Peyer's patch (tissue), 4 donors: ENCODE data around the gene PHTF1.

ENCODE experiments used
- POLR2A ChIP-seq, 2 donors: fragments of 450-650 bp; IDR thresholded peaks; one replicate each; pipeline ENCODE4 v1.5.1; 2017; ENCODE audit warnings: antibody characterized with exemption in 2 of 2, mild to moderate bottlenecking in 2 of 2, moderate library complexity in 2 of 2
- TF ChIP-seq, protein P1 (sequence below), 6 experiments: fragments of 450-650 bp in 4 of 6; fragments of 200-600 bp in 2 of 6; sonication (generic) in 1 of 6; IDR thresholded peaks; one replicate each; pipeline ENCODE4 v1.5.1; 2017 to 2019; ENCODE audit warnings: antibody characterized with exemption in 6 of 6, mild to moderate bottlenecking in 3 of 6, moderate library complexity in 1 of 6

DNA sequence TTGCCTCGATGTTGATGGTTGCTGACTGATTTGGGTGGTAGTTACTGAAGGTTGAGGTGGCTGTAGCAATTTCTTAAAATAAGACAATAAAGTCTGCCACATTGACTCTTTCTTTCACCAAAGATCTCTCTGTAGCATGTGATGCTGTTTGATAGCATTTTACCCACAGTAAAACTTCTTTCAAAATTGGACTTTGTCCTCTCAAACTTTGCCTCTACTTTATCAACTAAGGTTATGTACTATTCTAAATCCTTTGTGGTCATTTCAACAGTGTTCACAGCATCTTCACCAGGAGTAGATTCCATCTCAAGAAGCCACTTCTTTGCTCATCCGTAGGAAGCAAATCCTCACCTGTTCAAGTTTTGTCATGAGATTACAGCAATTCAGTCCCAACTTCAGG lies 93.2 kb downstream of the PHTF1 start:
- TF ChIP-seq, protein P1, sequence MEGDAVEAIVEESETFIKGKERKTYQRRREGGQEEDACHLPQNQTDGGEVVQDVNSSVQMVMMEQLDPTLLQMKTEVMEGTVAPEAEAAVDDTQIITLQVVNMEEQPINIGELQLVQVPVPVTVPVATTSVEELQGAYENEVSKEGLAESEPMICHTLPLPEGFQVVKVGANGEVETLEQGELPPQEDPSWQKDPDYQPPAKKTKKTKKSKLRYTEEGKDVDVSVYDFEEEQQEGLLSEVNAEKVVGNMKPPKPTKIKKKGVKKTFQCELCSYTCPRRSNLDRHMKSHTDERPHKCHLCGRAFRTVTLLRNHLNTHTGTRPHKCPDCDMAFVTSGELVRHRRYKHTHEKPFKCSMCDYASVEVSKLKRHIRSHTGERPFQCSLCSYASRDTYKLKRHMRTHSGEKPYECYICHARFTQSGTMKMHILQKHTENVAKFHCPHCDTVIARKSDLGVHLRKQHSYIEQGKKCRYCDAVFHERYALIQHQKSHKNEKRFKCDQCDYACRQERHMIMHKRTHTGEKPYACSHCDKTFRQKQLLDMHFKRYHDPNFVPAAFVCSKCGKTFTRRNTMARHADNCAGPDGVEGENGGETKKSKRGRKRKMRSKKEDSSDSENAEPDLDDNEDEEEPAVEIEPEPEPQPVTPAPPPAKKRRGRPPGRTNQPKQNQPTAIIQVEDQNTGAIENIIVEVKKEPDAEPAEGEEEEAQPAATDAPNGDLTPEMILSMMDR (IDR thresholded peaks at IDR 0.05), result no peak
- no peak for TF ChIP-seq POLR2A (IDR thresholded peaks at IDR 0.05)
